H1 (cell line): ENCODE measurements around the gene ADCY6. TPM values are rescaled to one million over a fixed set of nuclear protein-coding genes. Genes with fewer than 3 reads are reported as not detected.

Experiments used
- ATF2 ChIP-seq: IDR thresholded peaks from 2 replicates; pipeline ENCODE4 v1.6.1; 2012; ENCODE audit warnings: low read length, inconsistent platforms
- CTCF ChIP-seq, 3 experiments: IDR thresholded peaks; 1 replicate in 2 of 3; 2 replicates in 1 of 3; pipeline versions ENCODE4 v1.5.1 to v1.6.1; 2011; ENCODE audit warnings: low read length in 3 of 3, mild to moderate bottlenecking in 3 of 3, inconsistent platforms in 2 of 3, low read depth in 1 of 3, moderate library complexity in 1 of 3; ENCODE audit not compliant: insufficient read depth in 1 of 3; ENCODE audit errors: control extremely low read depth in 1 of 3
- EGR1 ChIP-seq: IDR thresholded peaks from 2 replicates; pipeline ENCODE4 v1.6.1; 2011; ENCODE audit warnings: low read depth, low read length, borderline replicate concordance
- RXRA ChIP-seq: IDR thresholded peaks from 2 replicates; pipeline ENCODE4 v1.6.1; 2011; ENCODE audit warnings: low read depth, mild to moderate bottlenecking, low read length, moderate library complexity; ENCODE audit not compliant: insufficient read depth
- TAF1 ChIP-seq: IDR thresholded peaks from 2 replicates; pipeline ENCODE4 v1.6.1; 2011; ENCODE audit warnings: mild to moderate bottlenecking, low read depth, low read length
- USF2 ChIP-seq: IDR thresholded peaks from 2 replicates; pipeline ENCODE4 v1.6.1; 2011; ENCODE audit warnings: low read length, improper control_type of control experiment
- polyA plus RNA-seq, 7 experiments: library from polyadenylated mRNA; depleted of rRNA in 3 of 7; stranded (reverse) in 5 of 7; unstranded in 2 of 7; fragments of >200 nt in 5 of 7; fragments of 200-250 nt in 2 of 7; gene quantifications; 1 replicate in 5 of 7; 2 replicates in 1 of 7; 4 replicates in 1 of 7; pipeline versions ENCODE4 v1.2.1 to v1.2.3, GENCODE V29; 2011 to 2013; ENCODE audit warnings: missing spikeins in 2 of 7, mixed read lengths in 2 of 7
- total RNA-seq: library from RNA; stranded (reverse); fragmentation: NEBNext Ultra II Directional; extraction: Animal tissue kit (Norgen Biotek cat#: 25700); gene quantifications from 2 replicates; pipeline ENCODE4 v1.2.1, GENCODE V29; 2021

ADCY6 gene
- total and polyA plus RNA-seq, 2 of the 8 experiments (the other 6 are each of a cell fraction or from before 2014, with no cell fraction given): 11.7 to 17.5 TPM

GRCh38 chr12:48764521-48764920 is 24.4 kb downstream of the ADCY6 start (continued):
- TF ChIP-seq EGR1 (no peak), USF2 (no peak), TAF1 (no peak), RXRA (no peak), ATF2 (no peak), CTCF (IDR thresholded peaks at IDR 0.05; ENCODE audit: control extremely low read depth in 1 of 3, insufficient read depth in 1 of 3, low read depth in 1 of 3, low read length in 3 of 3) (no peak)
- TF ChIP-seq, all 59 proteins: peak for 0
